ENCODE measurements around the gene BRI3BP.

BRI3BP gene

DNA sequence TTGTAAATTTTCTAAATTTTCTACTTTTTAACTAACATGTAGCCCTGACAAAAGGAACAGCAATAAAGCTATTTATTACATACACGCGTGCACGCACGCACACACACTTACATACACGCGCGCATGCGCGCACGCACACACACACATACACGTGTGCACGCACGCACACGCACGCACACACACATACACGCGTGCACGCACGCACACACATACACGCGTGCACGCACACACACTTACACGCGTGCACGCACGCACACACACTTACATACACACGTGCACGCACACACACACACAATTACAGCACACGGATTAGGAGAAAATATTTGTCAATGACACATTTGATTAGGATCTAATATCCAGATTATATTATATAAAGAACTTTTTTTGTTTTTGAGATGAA, 32.4 kb upstream of the BRI3BP start:
- Histone ChIP-seq H3K27ac (ENCODE audit: low read depth, low read length) (no peak overlapping the region), H3K4me1 (ENCODE audit: control insufficient read depth, insufficient read depth, low read length) (no peaks in the 10 kb centered on the region), H3K27me3 (ENCODE audit: control insufficient read depth, insufficient read depth, low read length) (no peaks in the 10 kb centered on the region), H3K9ac (ENCODE audit: low read length) (no peak overlapping the region), H3K4me3 (ENCODE audit: low read length) (no peak overlapping the region), H3K36me3 (ENCODE audit: control insufficient read depth, insufficient read depth, low read length) (peaks cover 34% of the 10 kb centered on the region)

DNA sequence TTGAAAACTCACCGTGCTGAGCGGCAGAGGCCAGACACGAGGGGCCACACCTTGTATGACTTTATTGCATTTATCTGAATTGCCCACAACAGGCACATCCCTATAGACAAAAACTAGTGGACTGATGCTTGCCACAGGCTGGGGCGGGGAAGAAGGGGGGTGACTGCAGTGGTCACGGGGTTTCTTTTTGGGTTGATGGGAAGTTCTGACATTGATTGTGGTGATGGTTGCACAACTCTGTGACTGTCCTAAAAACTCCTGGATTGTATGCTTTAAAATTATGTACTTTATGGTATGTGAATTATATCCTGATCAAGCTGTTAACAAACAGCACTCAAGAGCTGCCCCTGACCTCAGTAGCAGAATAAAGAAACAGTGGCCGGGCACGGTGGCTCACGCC, 30.2 kb upstream of the BRI3BP start:
- Histone ChIP-seq H3K4me3 (ENCODE audit: low read length) (no peak overlapping the region), H3K4me1 (ENCODE audit: control insufficient read depth, insufficient read depth, low read length) (no peaks in the 10 kb centered on the region), H3K27me3 (ENCODE audit: control insufficient read depth, insufficient read depth, low read length) (no peaks in the 10 kb centered on the region), H3K36me3 (ENCODE audit: control insufficient read depth, insufficient read depth, low read length) (peaks cover 30% of the 10 kb centered on the region), H3K9ac (ENCODE audit: low read length) (no peak overlapping the region), H3K27ac (ENCODE audit: low read depth, low read length) (no peak overlapping the region)

DNA sequence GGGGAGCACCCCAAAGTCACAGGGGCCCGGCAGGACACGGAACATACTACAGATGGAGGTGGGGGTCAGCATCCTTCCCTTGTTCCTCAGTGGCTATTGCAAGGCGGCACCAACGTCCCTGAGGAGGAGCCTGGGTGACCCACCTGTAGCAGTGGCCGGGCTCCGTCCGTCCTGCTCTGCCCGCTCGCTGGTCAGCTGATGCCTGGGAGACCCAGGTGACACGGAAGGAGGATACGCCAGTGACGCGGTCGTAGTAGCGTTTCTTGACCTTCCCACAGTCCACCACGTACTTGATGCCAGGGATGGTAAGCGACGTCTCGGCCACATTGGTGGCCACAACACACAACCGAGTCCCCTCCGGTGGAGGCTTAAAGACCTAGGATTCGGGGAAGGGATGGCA, 29.2 kb upstream of the BRI3BP start:
- H3K36me3 ChIP-seq (ENCODE audit: control insufficient read depth, insufficient read depth, low read length): peaks cover 34% of the 10 kb centered on the region
- no peaks in the 10 kb centered on the region for H3K4me1 ChIP-seq (ENCODE audit: control insufficient read depth, insufficient read depth, low read length)
- H3K9ac ChIP-seq (ENCODE audit: low read length): no peak overlapping the region
- H3K27ac ChIP-seq (ENCODE audit: low read depth, low read length): no peak overlapping the region
- no peak overlapping the region for H3K4me3 ChIP-seq (ENCODE audit: low read length)
- H3K27me3 ChIP-seq (ENCODE audit: control insufficient read depth, insufficient read depth, low read length): no peaks in the 10 kb centered on the region

DNA sequence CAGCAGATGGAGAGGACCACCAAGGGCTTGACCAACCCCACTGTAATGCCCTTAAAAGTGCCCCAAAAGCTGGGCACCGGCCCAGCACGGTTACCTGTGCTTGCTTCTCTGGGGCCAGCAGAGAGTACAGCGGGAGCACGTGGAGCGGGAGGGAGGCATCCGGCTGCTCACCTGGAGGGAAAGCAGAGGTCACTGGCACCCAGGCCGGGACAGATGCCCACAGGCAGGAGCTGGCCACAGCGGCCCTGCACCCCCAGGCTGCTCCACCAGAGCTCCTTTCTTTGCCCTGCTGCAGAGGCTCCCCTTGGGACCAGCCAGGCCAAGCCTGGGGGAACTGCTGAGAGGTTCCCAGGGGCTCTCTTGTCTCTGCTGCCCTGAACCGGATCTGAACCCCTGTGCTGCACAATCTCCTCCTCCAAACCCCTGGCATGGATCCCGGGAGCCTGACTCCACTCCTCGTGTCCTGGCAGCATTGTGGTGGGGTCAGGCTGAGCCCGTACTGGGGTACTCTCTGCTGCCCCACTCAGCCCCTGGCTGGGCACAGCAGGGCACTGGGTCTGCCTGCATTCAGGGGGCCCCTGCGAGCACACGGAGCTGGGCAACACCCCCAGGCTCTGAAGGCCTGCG, 28.5 kb upstream of the BRI3BP start:
- no peak overlapping the region for H3K9ac ChIP-seq (ENCODE audit: low read length)
- no peaks in the 10 kb centered on the region for H3K4me1 ChIP-seq (ENCODE audit: control insufficient read depth, insufficient read depth, low read length)
- no peaks in the 10 kb centered on the region for H3K27me3 ChIP-seq (ENCODE audit: control insufficient read depth, insufficient read depth, low read length)
- H3K36me3 ChIP-seq (ENCODE audit: control insufficient read depth, insufficient read depth, low read length): peaks cover 32% of the 10 kb centered on the region
- H3K4me3 ChIP-seq (ENCODE audit: low read length): no peak overlapping the region
- H3K27ac ChIP-seq (ENCODE audit: low read depth, low read length): no peak overlapping the region

DNA sequence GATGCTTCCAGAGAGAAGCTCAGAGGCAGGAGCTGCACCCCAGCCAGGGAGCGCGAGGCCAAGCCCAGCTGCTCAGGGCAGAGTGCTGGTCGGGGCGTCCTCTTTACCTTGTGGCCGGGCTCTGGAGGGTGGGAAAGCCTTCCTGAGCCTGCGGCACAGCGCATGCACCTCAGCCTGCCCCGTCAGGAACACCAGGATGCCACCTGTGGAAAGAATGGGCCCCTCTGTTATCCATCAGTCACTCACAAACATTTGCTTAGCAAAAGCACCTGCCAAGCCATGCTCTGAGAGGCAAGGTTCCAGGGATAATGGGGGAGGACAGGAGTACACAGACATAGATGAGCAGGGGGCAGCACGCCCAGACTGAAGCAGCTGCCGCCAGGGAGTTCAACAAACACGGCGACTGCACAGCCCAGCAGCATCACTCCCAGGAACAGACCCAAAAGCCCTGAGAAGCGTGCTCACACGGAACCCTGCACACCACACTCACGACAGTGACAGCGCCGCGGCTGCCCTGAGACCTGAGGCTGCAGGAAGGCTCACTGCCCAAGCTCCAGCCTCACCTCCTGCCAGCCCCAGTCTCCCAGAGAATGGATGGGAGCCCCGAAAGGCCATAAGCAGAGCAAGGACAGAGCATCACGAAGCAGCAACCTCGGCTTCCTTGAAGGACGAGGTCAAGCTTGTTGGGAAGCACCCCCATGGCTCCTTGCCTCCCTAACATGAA, 26.3 kb upstream of the BRI3BP start:
- Histone ChIP-seq H3K27me3 (ENCODE audit: control insufficient read depth, insufficient read depth, low read length) (no peaks in the 10 kb centered on the region), H3K4me3 (ENCODE audit: low read length) (no peak overlapping the region), H3K9ac (ENCODE audit: low read length) (no peak overlapping the region), H3K27ac (ENCODE audit: low read depth, low read length) (no peak overlapping the region), H3K4me1 (ENCODE audit: control insufficient read depth, insufficient read depth, low read length) (no peaks in the 10 kb centered on the region), H3K36me3 (ENCODE audit: control insufficient read depth, insufficient read depth, low read length) (peaks cover 38% of the 10 kb centered on the region)

DNA sequence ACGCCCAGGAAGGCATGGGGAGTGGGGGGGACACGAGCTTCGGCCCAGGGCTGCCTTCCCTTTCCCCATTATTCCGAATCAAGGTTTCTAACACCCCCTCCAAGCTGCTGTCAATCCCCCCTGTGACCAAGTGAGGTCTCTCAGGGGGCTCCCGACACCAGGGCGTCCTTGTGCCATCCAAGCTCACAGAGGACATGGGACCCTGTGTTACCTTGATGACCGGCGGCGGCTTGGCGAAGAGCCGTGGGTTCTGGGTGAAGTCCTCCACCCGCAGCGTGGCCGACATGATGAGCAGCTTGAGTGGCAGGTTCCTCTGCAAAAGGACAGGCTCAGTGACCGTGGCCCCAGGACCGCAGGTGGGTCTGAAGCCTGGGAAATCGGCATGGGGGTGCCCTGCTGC, 24.8 kb upstream of the BRI3BP start:
- Histone ChIP-seq H3K27ac (ENCODE audit: low read depth, low read length) (no peak overlapping the region), H3K27me3 (ENCODE audit: control insufficient read depth, insufficient read depth, low read length) (no peaks in the 10 kb centered on the region), H3K36me3 (ENCODE audit: control insufficient read depth, insufficient read depth, low read length) (peaks cover 35% of the 10 kb centered on the region), H3K4me3 (ENCODE audit: low read length) (no peak overlapping the region), H3K9ac (ENCODE audit: low read length) (no peak overlapping the region), H3K4me1 (ENCODE audit: control insufficient read depth, insufficient read depth, low read length) (no peaks in the 10 kb centered on the region)

DNA sequence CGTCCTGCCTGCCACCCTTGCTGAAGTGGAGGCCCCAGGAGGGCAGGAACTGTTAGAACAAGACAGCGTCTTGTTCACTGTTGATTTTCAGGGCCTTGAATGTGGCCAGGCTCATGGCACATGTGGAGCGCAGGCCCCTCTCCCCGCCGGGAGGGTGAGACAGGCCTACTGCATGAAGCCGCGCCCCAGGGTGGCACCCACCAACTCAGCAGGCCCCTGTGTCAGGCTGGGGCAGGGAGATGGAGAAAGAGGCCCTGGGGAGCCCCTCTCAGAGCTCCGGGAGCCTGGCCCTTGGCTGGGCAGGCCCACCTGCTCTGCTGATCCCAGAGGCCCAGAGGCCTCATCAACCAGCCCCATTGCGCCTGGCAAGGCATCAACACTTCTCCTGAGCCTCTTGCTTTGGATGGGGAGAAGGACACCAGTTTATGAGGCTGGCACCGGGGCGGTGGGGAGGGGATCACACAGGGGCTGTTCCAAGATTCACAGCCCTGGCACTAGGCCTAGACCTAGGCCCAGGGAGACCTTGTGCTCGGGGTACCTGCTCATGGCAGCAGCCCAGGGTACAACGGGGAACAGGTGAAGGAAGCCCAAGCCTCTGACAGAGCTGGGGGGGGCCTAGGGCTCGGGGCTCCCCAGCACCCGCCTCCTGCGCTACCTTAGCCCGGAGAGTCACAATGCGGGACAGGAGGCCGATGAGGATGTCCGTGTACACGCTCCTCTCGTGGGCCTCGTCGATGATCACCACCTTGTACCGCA, 22.6 kb upstream of the BRI3BP start:
- Histone ChIP-seq H3K27ac (ENCODE audit: low read depth, low read length) (no peak overlapping the region), H3K27me3 (ENCODE audit: control insufficient read depth, insufficient read depth, low read length) (no peaks in the 10 kb centered on the region), H3K36me3 (ENCODE audit: control insufficient read depth, insufficient read depth, low read length) (peaks cover 34% of the 10 kb centered on the region), H3K9ac (ENCODE audit: low read length) (no peak overlapping the region), H3K4me3 (ENCODE audit: low read length) (no peak overlapping the region), H3K4me1 (ENCODE audit: control insufficient read depth, insufficient read depth, low read length) (no peaks in the 10 kb centered on the region)

DNA sequence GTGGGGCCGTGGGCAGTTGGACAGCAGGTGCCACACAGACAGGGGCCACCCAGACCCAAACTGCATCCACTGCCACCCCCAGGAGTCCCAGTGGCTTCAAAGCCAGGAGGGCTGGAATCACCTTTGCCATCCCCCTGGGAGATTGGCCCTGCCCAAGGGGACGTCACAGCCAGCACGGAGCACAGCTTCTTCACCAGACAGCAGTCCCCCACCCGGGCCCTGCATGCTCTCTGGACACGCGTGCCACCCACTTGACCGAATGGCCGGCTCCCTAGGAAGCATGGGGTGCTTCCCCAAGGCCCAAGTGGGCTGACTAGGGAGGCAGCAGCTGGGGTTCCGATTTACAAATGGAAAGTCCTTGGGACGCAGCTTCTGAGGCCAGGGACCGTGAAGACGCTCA, 21.8 kb upstream of the BRI3BP start:
- Histone ChIP-seq H3K36me3 (ENCODE audit: control insufficient read depth, insufficient read depth, low read length) (peaks cover 38% of the 10 kb centered on the region), H3K27me3 (ENCODE audit: control insufficient read depth, insufficient read depth, low read length) (no peaks in the 10 kb centered on the region), H3K27ac (ENCODE audit: low read depth, low read length) (no peak overlapping the region), H3K9ac (ENCODE audit: low read length) (no peak overlapping the region), H3K4me3 (ENCODE audit: low read length) (no peak overlapping the region), H3K4me1 (ENCODE audit: control insufficient read depth, insufficient read depth, low read length) (no peaks in the 10 kb centered on the region)

DNA sequence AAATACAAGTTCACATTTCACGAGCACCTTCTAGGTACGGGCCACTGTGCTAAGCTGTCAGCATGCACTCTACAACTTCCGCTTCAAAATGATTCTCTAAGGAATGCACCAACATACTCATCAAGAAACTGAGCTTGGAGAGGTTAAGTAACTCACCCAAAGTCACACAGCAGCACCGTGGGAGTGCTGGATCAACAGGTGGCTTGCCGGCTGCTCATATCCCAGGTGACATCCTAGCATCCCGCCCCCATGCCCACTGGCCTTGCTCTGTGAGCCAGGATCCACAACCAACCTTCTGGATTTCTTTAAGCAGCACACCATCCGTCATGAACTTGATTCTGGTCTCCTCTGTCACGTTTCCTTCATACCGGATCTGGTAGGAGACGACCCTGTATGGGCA, 21.2 kb upstream of the BRI3BP start:
- peaks cover 39% of the 10 kb centered on the region for H3K36me3 ChIP-seq (ENCODE audit: control insufficient read depth, insufficient read depth, low read length)
- no peaks in the 10 kb centered on the region for H3K4me1 ChIP-seq (ENCODE audit: control insufficient read depth, insufficient read depth, low read length)
- H3K27ac ChIP-seq (ENCODE audit: low read depth, low read length): no peak overlapping the region
- H3K9ac ChIP-seq (ENCODE audit: low read length): no peak overlapping the region
- H3K27me3 ChIP-seq (ENCODE audit: control insufficient read depth, insufficient read depth, low read length): no peaks in the 10 kb centered on the region
- no peak overlapping the region for H3K4me3 ChIP-seq (ENCODE audit: low read length)

DNA sequence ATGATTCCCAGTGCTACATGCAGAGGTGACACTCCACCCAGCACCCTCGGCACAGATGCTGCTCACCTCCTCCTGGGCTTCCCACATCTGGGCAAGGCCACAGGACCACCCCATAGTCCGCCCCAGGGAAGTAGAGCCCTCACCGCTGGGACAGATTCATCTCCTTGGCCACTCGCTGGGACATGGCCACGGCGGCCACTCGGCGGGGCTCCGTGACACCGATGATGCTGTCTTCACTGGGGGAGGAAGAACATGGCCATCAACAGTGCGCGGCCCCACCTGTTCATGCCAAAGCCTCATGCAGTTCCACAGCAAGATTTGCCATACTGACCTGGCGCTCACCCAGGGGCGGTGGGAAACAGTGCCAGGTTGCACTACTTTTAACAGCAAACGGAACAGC, 18.2 kb upstream of the BRI3BP start:
- no peak overlapping the region for H3K4me3 ChIP-seq (ENCODE audit: low read length)
- H3K36me3 ChIP-seq (ENCODE audit: control insufficient read depth, insufficient read depth, low read length): peaks cover 28% of the 10 kb centered on the region
- no peak overlapping the region for H3K27ac ChIP-seq (ENCODE audit: low read depth, low read length)
- H3K4me1 ChIP-seq (ENCODE audit: control insufficient read depth, insufficient read depth, low read length): no peaks in the 10 kb centered on the region
- H3K9ac ChIP-seq (ENCODE audit: low read length): no peak overlapping the region
- H3K27me3 ChIP-seq (ENCODE audit: control insufficient read depth, insufficient read depth, low read length): no peaks in the 10 kb centered on the region

DNA sequence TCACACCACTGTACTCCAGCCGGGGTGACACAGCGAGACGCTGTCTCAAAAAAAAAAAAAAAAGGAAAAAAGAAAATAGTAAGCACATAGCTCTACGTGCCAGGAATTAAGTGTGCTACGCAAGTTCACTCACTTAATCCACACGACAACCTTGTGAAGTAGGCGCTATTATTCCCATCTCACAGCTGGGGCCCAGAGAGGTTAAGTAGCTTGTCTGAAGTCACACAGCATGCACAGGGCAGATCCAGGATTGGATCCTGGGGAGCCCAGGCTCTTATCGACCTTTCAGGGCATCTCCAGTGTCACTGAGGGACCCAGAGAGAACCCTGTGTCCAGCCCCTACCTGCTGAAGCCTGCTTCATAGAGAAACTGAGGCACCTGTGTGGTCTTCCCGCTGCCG, 16.4 kb upstream of the BRI3BP start:
- peaks cover 23% of the 10 kb centered on the region for H3K36me3 ChIP-seq (ENCODE audit: control insufficient read depth, insufficient read depth, low read length)

DNA sequence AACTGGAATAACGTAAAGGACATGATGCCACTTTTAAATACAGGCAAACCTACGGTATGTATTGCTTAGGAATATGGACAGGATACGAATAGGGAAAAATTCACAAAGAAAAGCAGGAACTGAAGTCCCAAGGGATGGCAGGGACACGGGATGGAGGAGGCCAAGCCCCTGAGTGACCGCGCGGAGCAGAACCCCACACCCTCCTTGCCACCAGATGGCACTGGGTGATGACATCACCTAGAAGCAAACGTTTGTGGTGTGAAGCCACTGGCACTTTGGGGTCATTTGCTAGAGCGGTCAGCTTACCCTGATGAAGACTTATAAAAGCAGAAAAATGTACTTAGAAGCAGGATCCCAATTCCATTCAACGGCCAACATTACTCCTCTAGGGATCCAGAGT, 13.9 kb upstream of the BRI3BP start:
- Histone ChIP-seq H3K4me1 (ENCODE audit: control insufficient read depth, insufficient read depth, low read length) (no peaks in the 10 kb centered on the region), H3K27ac (ENCODE audit: low read depth, low read length) (no peak overlapping the region), H3K4me3 (ENCODE audit: low read length) (no peak overlapping the region), H3K27me3 (ENCODE audit: control insufficient read depth, insufficient read depth, low read length) (no peaks in the 10 kb centered on the region), H3K36me3 (ENCODE audit: control insufficient read depth, insufficient read depth, low read length) (peaks cover 23% of the 10 kb centered on the region), H3K9ac (ENCODE audit: low read length) (no peak overlapping the region)

More for the DNA sequence above, 16.4 kb upstream of the BRI3BP start:
- H3K9ac ChIP-seq (ENCODE audit: low read length): no peak overlapping the region
- H3K27me3 ChIP-seq (ENCODE audit: control insufficient read depth, insufficient read depth, low read length): no peaks in the 10 kb centered on the region
- H3K4me1 ChIP-seq (ENCODE audit: control insufficient read depth, insufficient read depth, low read length): no peaks in the 10 kb centered on the region
- H3K27ac ChIP-seq (ENCODE audit: low read depth, low read length): no peak overlapping the region
- no peak overlapping the region for H3K4me3 ChIP-seq (ENCODE audit: low read length)

Measured in rectal smooth muscle tissue (tissue), 1 donor.